Aorta (tissue), 5 donors: ENCODE measurements around the gene DENND4C. TPM values are rescaled to one million over a fixed set of nuclear protein-coding genes. Genes with fewer than 3 reads are reported as not detected.
"Not testable (repeated sequence)": the region's sequence is repeated elsewhere in the genome, so short reads cannot be mapped to it uniquely, and the experiment has no call there.

Source experiments
- ATAC-seq: fragments of 200-7000 bp; cut with Tn5 transposase; one replicate; pipeline ENCODE4 v1.9.1; 2022; ENCODE audit warnings: moderate library complexity; ENCODE audit not compliant: low FRiP score
- DNase-seq, 2 donors: peaks; one replicate each; pipeline ENCODE4 v3.0.0-alpha.2; 2020
- H3K27ac ChIP-seq, 2 donors: one replicate each; pipeline ENCODE4 v1.5.1; 2013; ENCODE audit warnings: low read length in 2 of 2, mild to moderate bottlenecking in 2 of 2, moderate library complexity in 2 of 2, control low read depth in 1 of 2, inconsistent platforms in 1 of 2, low read depth in 1 of 2
- H3K27me3 ChIP-seq, 2 donors: one replicate each; pipeline ENCODE4 v1.6.1; 2013; ENCODE audit warnings: control low read depth in 1 of 2, low read length in 1 of 2, mild to moderate bottlenecking in 1 of 2, moderate library complexity in 1 of 2; ENCODE audit not compliant: insufficient read depth in 2 of 2, control insufficient read depth in 1 of 2
- H3K36me3 ChIP-seq, 2 donors: one replicate each; pipeline ENCODE4 v1.6.1; 2013; ENCODE audit warnings: control low read depth in 1 of 2, low read length in 1 of 2, mild to moderate bottlenecking in 1 of 2; ENCODE audit not compliant: insufficient read depth in 2 of 2, control insufficient read depth in 1 of 2
- H3K4me1 ChIP-seq, 2 donors: one replicate each; pipeline ENCODE4 v1.6.1; 2013; ENCODE audit warnings: low read length in 2 of 2, control low read depth in 1 of 2, mild to moderate bottlenecking in 1 of 2, moderate library complexity in 1 of 2; ENCODE audit not compliant: insufficient read depth in 2 of 2, control insufficient read depth in 1 of 2
- H3K4me3 ChIP-seq, 2 donors: one replicate each; pipeline ENCODE4 v1.5.1; 2013; ENCODE audit warnings: low read length in 2 of 2, control low read depth in 1 of 2, mild to moderate bottlenecking in 1 of 2
- H3K9me3 ChIP-seq: one replicate; pipeline ENCODE4 v1.6.1; 2013; ENCODE audit warnings: mild to moderate bottlenecking, low read length; ENCODE audit not compliant: control insufficient read depth
- WGBS, 2 donors: extraction: QIAGEN DNeasy Blood & Tissue Kit; methylation state at CpG; one replicate each; pipeline ENCODE4 v1.1.7; 2013; 5-methylcytosine and 5-hydroxymethylcytosine counted together
- intact Hi-C, 2 donors: fragments of 100-400 bp; cut with DNase I; formaldehyde crosslinking; loops; one replicate each; pipeline versions ENCODE4 v1.14.2 to v1.15.0; 2022
- polyA plus RNA-seq, 2 donors: library from polyadenylated mRNA; stranded (reverse); fragments of 200-250 nt; gene quantifications; one replicate each; pipeline ENCODE4 v1.2.3, GENCODE V29; 2013
- total RNA-seq, 2 donors: library from RNA; stranded (reverse); fragmentation: NEBNext Ultra II Directional; extraction: Animal tissue kit (Norgen Biotek cat#: 25700); gene quantifications; one replicate each; pipeline ENCODE4 v1.2.1, GENCODE V29; 2021
- donor health status: healthy with polysubstance abuse.
- donor health status: Bipolar disorder and iron deficiency.
- donor health status: DM: no; HTN: no; CAD: no.
- donor health status: DM: no; HTN: no; CAD: no.
- donor health status: DM: yes; HTN: yes; CAD: no.

Gene DENND4C
- total and polyA plus RNA-seq, 4 donors: 19.9 to 68.0 (median 35.3) TPM

GRCh38 chr9:19410195-19410503 lies 179.7 kb downstream of the DENND4C start:
- no peaks in the 10 kb centered on the region for H3K27me3 ChIP-seq
- intact Hi-C loops: no loop called here
- DNase-seq: no peak
- H3K4me1 ChIP-seq: peaks cover 0 to 2% of the 10 kb centered on the region in 2 donors
- H3K36me3 ChIP-seq: no peaks in the 10 kb centered on the region
- ATAC-seq: no peak
- WGBS, 2 donors: 96 to 99% methylated on average over 2 of the region's 2 CpGs
- H3K4me3 ChIP-seq: peak overlapping the region in 1 of 2 donors; percentile 37
- H3K27ac ChIP-seq: no peak overlapping the region
- no peaks in the 10 kb centered on the region for H3K9me3 ChIP-seq

- 97 to 100% methylated on average over 2 of the region's 2 CpGs for WGBS, 2 donors
- no peak overlapping the region for H3K27ac ChIP-seq
- DNase-seq: no peak
Observed at GRCh38 chr9:19410594-19410993, 180.1 kb downstream of the DENND4C start.

GRCh38 chr9:19411316-19411715 lies 180.8 kb downstream of the DENND4C start:
- peaks cover 0 to 2% of the 10 kb centered on the region in 2 donors for H3K4me1 ChIP-seq
- no peaks in the 10 kb centered on the region for H3K9me3 ChIP-seq
- H3K27me3 ChIP-seq: no peaks in the 10 kb centered on the region
- H3K4me3 ChIP-seq: no peak overlapping the region
- WGBS, 2 donors: 90 to 92% methylated on average over 8 of the region's 8 CpGs
- no peaks in the 10 kb centered on the region for H3K36me3 ChIP-seq
- DNase-seq (no peak), ATAC-seq (no peak)
- H3K27ac ChIP-seq: no peak overlapping the region
- intact Hi-C loops: no loop called here

More at GRCh38 chr9:19410594-19410993, 180.1 kb downstream of the DENND4C start:
- Histone ChIP-seq H3K4me3 (no peak overlapping the region), H3K9me3 (no peaks in the 10 kb centered on the region), H3K36me3 (no peaks in the 10 kb centered on the region), H3K27me3 (no peaks in the 10 kb centered on the region), H3K4me1 (peaks cover 0 to 2% of the 10 kb centered on the region in 2 donors)
- intact Hi-C loops: no loop called here
- no peak for ATAC-seq

GRCh38 chr9:19413456-19413855 lies 183.0 kb downstream of the DENND4C start:
- H3K9me3 ChIP-seq, H3K36me3 ChIP-seq, H3K27me3 ChIP-seq, intact Hi-C loops, H3K4me1 ChIP-seq, H3K4me3 ChIP-seq, ATAC-seq, DNase-seq, H3K27ac ChIP-seq: not testable (repeated sequence)
- 60 to 64% methylated on average over 3 of the region's 3 CpGs for WGBS, 2 donors

- DNase-seq (no peak), ATAC-seq (no peak)
- Histone ChIP-seq H3K4me1 (no peaks in the 10 kb centered on the region), H3K27me3 (no peaks in the 10 kb centered on the region), H3K9me3 (no peaks in the 10 kb centered on the region), H3K36me3 (no peaks in the 10 kb centered on the region), H3K4me3 (no peak overlapping the region), H3K27ac (no peak overlapping the region)
- WGBS, 2 donors: 98 to 99% methylated on average over 2 of the region's 2 CpGs
- intact Hi-C loops: no loop called here
Observed at GRCh38 chr9:19416143-19416542, 185.7 kb downstream of the DENND4C start.

- DNase-seq (no peak), ATAC-seq (no peak)
- no peaks in the 10 kb centered on the region for H3K4me1 ChIP-seq
- intact Hi-C loops: no loop called here
- H3K36me3 ChIP-seq: no peaks in the 10 kb centered on the region
- H3K27me3 ChIP-seq: no peaks in the 10 kb centered on the region
- 99 to 100% methylated on average over 1 of the region's 1 CpG for WGBS, 2 donors
- H3K4me3 ChIP-seq: no peak overlapping the region
- H3K27ac ChIP-seq: no peak overlapping the region
- H3K9me3 ChIP-seq: no peaks in the 10 kb centered on the region
Observed at GRCh38 chr9:19420877-19421276, 190.4 kb downstream of the DENND4C start.

Other genes starting within 250 kb of the DENND4C start
- under 1 TPM; 0.24 to 0.29 TPM for gene SAXO1, start 197.5 kb upstream of the DENND4C start, total RNA-seq
- not detected for gene SAXO1, start 197.5 kb upstream of the DENND4C start, polyA plus RNA-seq
- 10 to 100 TPM; 85.9 to 87.2 TPM for gene RRAGA, start 181.3 kb upstream of the DENND4C start, total RNA-seq
- gene RRAGA, start 181.3 kb upstream of the DENND4C start, polyA plus RNA-seq: 10 to 100 TPM; 47.6 to 94.8 TPM
- gene HAUS6, start 127.8 kb upstream of the DENND4C start, total RNA-seq: 1 to 10 TPM; 8.4 to 9.2 TPM
- gene HAUS6, start 127.8 kb upstream of the DENND4C start, polyA plus RNA-seq: 1 to 10 TPM; 1.4 to 3.3 TPM
- gene PLIN2, start 103.2 kb upstream of the DENND4C start, total RNA-seq: 100 to 1,000 TPM in 1 of 2 donors, 10 to 100 TPM in 1; 61.3 to 148 TPM
- 100 to 1,000 TPM in 1 of 2 donors, 10 to 100 TPM in 1; 22.5 to 112 TPM for gene PLIN2, start 103.2 kb upstream of the DENND4C start, polyA plus RNA-seq
- 1,000 to 10,000 TPM; 1,566 to 1,650 TPM for gene RPS6, start 149.5 kb downstream of the DENND4C start, total RNA-seq
- gene RPS6, start 149.5 kb downstream of the DENND4C start, polyA plus RNA-seq: 1,000 to 10,000 TPM; 2,810 to 4,452 TPM
- gene ACER2, start 178.3 kb downstream of the DENND4C start, total RNA-seq: 10 to 100 TPM in 1 of 2 donors, 1 to 10 TPM in 1; 4.9 to 11.2 TPM
- 1 to 10 TPM; 1.0 to 1.8 TPM for gene ACER2, start 178.3 kb downstream of the DENND4C start, polyA plus RNA-seq